Activated CD8-positive, alpha-beta T cell treated with anti-CD3 and anti-CD28 coated beads for 36 hours (primary cell): ENCODE data around the gene TIMM10B. TPM values are rescaled to one million over a fixed set of nuclear protein-coding genes. Genes with fewer than 3 reads are reported as not detected.

Experiments
- ATAC-seq: fragments of 200-7000 bp; cut with Tn5 transposase; one replicate; pipeline ENCODE4 v1.10.0; 2021; ENCODE audit warnings: mild to moderate bottlenecking, moderate library complexity
- CTCF ChIA-PET: fragments of 350-600 bp; sonication (Branson Sonifier 250); formaldehyde crosslinking; loops from one replicate; lab custom pipeline; 2021; ENCODE audit warnings: antibody characterized with exemption; lab: Charles Lee
- POLR2A ChIA-PET: fragments of 350-600 bp; sonication (Branson Sonifier 250); formaldehyde crosslinking; loops from one replicate; lab custom pipeline; 2021; ENCODE audit warnings: antibody characterized with exemption; lab: Charles Lee
- DNase-seq: peaks from one replicate; pipeline ENCODE4 v3.0.0-alpha.2; 2020
- H3K27ac Mint-ChIP-seq: one replicate; pipeline ENCODE4 v1.8.0; 2021; ENCODE audit warnings: mild to moderate bottlenecking, mixed read lengths
- H3K27me3 Mint-ChIP-seq: one replicate; pipeline ENCODE4 v1.8.0; 2021; ENCODE audit warnings: mixed read lengths
- H3K36me3 Mint-ChIP-seq: one replicate; pipeline ENCODE4 v1.8.0; 2021; ENCODE audit warnings: low read depth, mixed read lengths
- H3K4me1 Mint-ChIP-seq: one replicate; pipeline ENCODE4 v1.8.0; 2021; ENCODE audit warnings: low read depth, mixed read lengths
- H3K4me3 Mint-ChIP-seq: one replicate; pipeline ENCODE4 v1.8.0; 2021; ENCODE audit warnings: mild to moderate bottlenecking, moderate library complexity, mixed read lengths
- H3K9me3 Mint-ChIP-seq: one replicate; pipeline ENCODE4 v1.8.0; 2021; ENCODE audit warnings: mixed read lengths
- intact Hi-C: fragments of 100-400 bp; cut with micrococcal nuclease; formaldehyde crosslinking; loops from one replicate; pipeline ENCODE4 v1.10.0; 2022
- total RNA-seq, 2 experiments: library from RNA; stranded (reverse); gene quantifications; one replicate each; pipeline ENCODE4 v1.2.3, GENCODE V29; 2021
- TF ChIP-seq, protein P1 (sequence below): fragments of 200-600 bp; IDR thresholded peaks from one replicate; pipeline ENCODE4 v1.8.0; 2022; ENCODE audit warnings: antibody characterized with exemption, mild to moderate bottlenecking

TIMM10B gene
- total RNA-seq, 2 experiments from 2014 or later: 40.6 to 43.0 TPM

DNA sequence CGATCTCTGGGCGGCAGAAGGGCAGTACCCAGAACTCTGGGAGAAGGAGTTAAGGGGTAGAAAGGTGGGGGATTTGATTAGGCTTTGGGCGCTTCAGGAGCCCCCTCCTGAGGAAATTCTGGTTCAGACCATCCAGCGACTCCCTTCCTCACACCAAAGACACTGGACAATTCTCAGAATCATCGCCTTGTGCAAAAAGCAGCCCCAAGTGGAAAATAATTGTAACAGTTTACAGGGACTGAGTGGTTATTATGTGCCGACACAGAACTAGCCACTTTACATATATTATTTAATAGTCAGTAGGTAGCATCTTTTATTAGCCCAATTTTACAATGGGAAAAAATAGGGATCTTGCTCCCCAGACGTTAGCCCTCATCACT, 6.9 kb upstream of the TIMM10B start:
- CTCF ChIA-PET: interaction anchor here (6.6 to 7.7 kb wide), 2 partner anchors 30 to 96 kb away, joined by 36 to 41 read pairs; no protein-coding TSS in a partner anchor
- Mint-ChIP-seq H3K27ac (peak overlapping the region; percentile 16), H3K9me3 (no peaks in the 10 kb centered on the region), H3K27me3 (no peaks in the 10 kb centered on the region), H3K36me3 (peaks cover 13% of the 10 kb centered on the region), H3K4me3 (peak overlapping the region; percentile 61), H3K4me1 (peaks cover 16% of the 10 kb centered on the region)
- TF ChIP-seq, protein P1, sequence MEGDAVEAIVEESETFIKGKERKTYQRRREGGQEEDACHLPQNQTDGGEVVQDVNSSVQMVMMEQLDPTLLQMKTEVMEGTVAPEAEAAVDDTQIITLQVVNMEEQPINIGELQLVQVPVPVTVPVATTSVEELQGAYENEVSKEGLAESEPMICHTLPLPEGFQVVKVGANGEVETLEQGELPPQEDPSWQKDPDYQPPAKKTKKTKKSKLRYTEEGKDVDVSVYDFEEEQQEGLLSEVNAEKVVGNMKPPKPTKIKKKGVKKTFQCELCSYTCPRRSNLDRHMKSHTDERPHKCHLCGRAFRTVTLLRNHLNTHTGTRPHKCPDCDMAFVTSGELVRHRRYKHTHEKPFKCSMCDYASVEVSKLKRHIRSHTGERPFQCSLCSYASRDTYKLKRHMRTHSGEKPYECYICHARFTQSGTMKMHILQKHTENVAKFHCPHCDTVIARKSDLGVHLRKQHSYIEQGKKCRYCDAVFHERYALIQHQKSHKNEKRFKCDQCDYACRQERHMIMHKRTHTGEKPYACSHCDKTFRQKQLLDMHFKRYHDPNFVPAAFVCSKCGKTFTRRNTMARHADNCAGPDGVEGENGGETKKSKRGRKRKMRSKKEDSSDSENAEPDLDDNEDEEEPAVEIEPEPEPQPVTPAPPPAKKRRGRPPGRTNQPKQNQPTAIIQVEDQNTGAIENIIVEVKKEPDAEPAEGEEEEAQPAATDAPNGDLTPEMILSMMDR: no peak
- intact Hi-C loops: no loop called here
- DNase-seq (no peak), ATAC-seq (no peak)
- POLR2A ChIA-PET: interaction anchor here (0.6 to 2.8 kb wide), 4 partner anchors 10 to 61 kb away, joined by 3 to 17 read pairs (median 4); no protein-coding TSS in a partner anchor

DNA sequence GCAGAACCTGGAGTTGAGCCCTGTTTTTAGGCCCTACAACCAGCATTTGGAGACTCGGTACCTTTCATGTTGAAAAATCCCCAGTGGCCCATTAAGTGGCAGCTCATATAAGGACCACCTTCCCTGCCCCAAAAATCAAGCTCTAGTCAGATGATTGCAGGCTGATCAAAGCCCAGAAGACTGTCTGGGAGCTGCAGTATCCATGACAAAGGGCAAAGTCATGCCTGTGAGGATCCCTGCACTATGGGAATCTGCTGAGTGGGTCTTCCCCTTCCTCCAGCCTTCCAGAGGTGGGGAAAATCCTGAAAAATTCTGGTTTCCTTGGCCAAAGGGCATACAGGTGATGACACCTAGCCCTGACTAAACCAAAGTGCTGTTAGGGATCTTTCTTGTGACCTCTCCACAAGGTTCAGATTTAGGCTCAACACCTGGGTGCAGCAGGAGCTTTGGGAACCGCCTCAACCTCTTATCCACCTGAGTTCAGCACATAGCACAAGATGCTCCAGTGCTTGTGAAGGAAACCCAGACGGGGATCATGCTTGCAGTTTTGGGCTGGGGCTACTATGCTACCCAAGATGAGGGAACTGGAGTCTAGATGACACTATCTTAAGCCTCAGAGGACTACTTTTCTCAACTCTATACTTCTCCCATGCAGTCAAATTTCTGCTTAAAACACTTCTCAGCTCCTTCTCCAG, 6.3 kb upstream of the TIMM10B start:
- Mint-ChIP-seq H3K27me3 (no peaks in the 10 kb centered on the region), H3K27ac (peak overlapping the region; percentile 39), H3K9me3 (no peaks in the 10 kb centered on the region), H3K4me3 (peak overlapping the region; percentile 9), H3K4me1 (peaks cover 22% of the 10 kb centered on the region), H3K36me3 (peaks cover 13% of the 10 kb centered on the region)
- intact Hi-C loops: no loop called here
- DNase-seq: no peak
- TF ChIP-seq, protein P1: no peak
- POLR2A ChIA-PET: interaction anchor here (1.0 to 2.8 kb wide), 5 partner anchors 9 to 175 kb away, joined by 3 to 17 read pairs (median 3); no protein-coding TSS in a partner anchor
- CTCF ChIA-PET: interaction anchor here (1.0 to 7.7 kb wide), 4 partner anchors 30 to 208 kb away, joined by 3 to 41 read pairs (median 20); partner anchors contain the start of gene MRPL17
- no peak for ATAC-seq

DNA sequence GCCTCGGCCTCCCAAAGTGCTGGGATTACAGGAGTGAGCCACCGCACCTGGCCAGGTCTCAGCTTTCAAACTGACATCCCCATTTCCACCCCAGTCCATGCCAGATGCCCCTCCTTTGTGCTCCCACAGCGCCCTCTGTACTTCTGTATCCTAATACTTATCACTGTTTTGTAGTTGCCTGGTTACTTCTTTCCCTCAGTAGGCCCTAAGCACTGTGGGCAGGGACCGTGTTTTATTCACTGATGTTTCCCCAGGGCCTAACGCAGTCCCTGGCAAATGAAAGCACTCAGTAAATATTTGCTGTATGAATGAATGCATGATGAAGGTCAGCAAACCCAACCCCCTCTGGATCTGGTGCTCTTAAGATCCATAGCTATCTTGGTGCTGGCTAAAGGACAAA, 5.4 kb upstream of the TIMM10B start:
- Mint-ChIP-seq H3K4me3 (no peak overlapping the region), H3K36me3 (peaks cover 13% of the 10 kb centered on the region), H3K4me1 (peaks cover 29% of the 10 kb centered on the region), H3K27ac (no peak overlapping the region), H3K9me3 (no peaks in the 10 kb centered on the region), H3K27me3 (no peaks in the 10 kb centered on the region)
- ATAC-seq (no peak), DNase-seq (no peak)
- TF ChIP-seq, protein P1: no peak
- ChIA-PET CTCF (interaction anchor here (1.0 to 7.7 kb wide), 5 partner anchors 29 to 207 kb away, joined by 3 to 41 read pairs (median 3); partner anchors contain the start of genes HPX and MRPL17), POLR2A (interaction anchor here (1.0 to 2.8 kb wide), 5 partner anchors 8 to 174 kb away, joined by 3 to 17 read pairs (median 3); no protein-coding TSS in a partner anchor)
- intact Hi-C loops: no loop called here

DNA sequence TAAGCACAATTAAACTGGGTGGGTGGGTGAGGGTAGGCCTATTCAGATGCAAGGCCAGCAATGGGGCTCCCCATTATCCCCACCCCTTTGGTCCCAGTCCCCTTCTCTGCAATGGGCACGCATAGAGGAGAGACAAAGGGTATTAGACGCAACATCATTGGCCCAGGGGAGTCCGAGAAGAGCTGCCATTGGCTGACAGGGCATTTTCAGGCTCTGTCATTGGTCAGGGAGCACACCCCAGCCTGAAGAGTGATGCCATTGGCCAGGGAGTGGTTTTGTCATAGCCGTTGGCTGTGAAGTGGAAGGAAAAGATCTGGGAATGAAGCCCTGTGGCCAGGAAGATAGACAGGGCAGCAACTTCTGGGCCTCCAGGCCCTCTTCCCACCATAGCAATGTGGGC, 4.7 kb upstream of the TIMM10B start:
- Mint-ChIP-seq H3K27ac (no peak overlapping the region), H3K36me3 (peaks cover 13% of the 10 kb centered on the region), H3K4me3 (no peak overlapping the region), H3K27me3 (no peaks in the 10 kb centered on the region), H3K9me3 (no peaks in the 10 kb centered on the region), H3K4me1 (peaks cover 29% of the 10 kb centered on the region)
- TF ChIP-seq, protein P1: no peak
- CTCF ChIA-PET: interaction anchor here (1.3 to 7.7 kb wide), 3 partner anchors 32 to 98 kb away, joined by 3 to 41 read pairs (median 36); partner anchors contain the start of gene HPX
- no peak for ATAC-seq
- no peak for DNase-seq
- intact Hi-C loops: no loop called here
- POLR2A ChIA-PET: interaction anchor here (1.3 to 1.4 kb wide), 2 partner anchors 74 to 173 kb away, joined by 3 read pairs; no protein-coding TSS in a partner anchor
